Left lung (tissue), 10 donors: ENCODE measurements around the gene KIRREL3. TPM values are rescaled to one million over a fixed set of nuclear protein-coding genes. Genes with fewer than 3 reads are reported as not detected.

ENCODE experiments used
- ATAC-seq: fragments of 200-7000 bp; cut with Tn5 transposase; one replicate; pipeline ENCODE4 v1.9.1; 2020; ENCODE audit warnings: moderate library complexity
- DNase-seq, 4 donors: peaks; one replicate each; pipeline ENCODE4 v3.0.0-alpha.2; 2013 to 2020
- H3K27ac ChIP-seq, 2 donors: fragments of 200-600 bp; sonication (generic) in 1 of 2; one replicate each; pipeline versions ENCODE4 v1.5.0 to v1.8.0; 2020 to 2021
- H3K27me3 ChIP-seq, 2 donors: fragments of 200-600 bp; sonication (generic) in 1 of 2; one replicate each; pipeline versions ENCODE4 v1.5.0 to v1.8.0; 2020 to 2021
- H3K36me3 ChIP-seq, 2 donors: fragments of 200-600 bp; sonication (generic) in 1 of 2; one replicate each; pipeline versions ENCODE4 v1.5.0 to v1.8.0; 2020 to 2021
- H3K4me1 ChIP-seq, 2 donors: fragments of 200-600 bp; one replicate each; pipeline ENCODE4 v1.8.0; 2021
- H3K4me3 ChIP-seq, 2 donors: fragments of 200-600 bp; sonication (generic) in 1 of 2; one replicate each; pipeline versions ENCODE4 v1.5.0 to v1.8.0; 2020 to 2021; ENCODE audit warnings: mild to moderate bottlenecking in 1 of 2
- H3K9me3 ChIP-seq, 2 donors: fragments of 200-600 bp; sonication (generic) in 1 of 2; one replicate each; pipeline versions ENCODE4 v1.5.0 to v1.8.0; 2020 to 2021
- intact Hi-C, 2 donors: fragments of 100-400 bp; cut with DNase I; formaldehyde crosslinking; loops; one replicate each; pipeline versions ENCODE4 v1.11.2 to v1.14.2; 2022
- polyA plus RNA-seq, 6 donors: library from polyadenylated mRNA; unstranded; fragments of 120-200 nt; gene quantifications; one replicate each; pipeline ENCODE4 v1.2.1, GENCODE V29; 2013; ENCODE audit not compliant: insufficient read length in 6 of 6
- total RNA-seq, 2 donors: library from RNA; stranded (reverse); fragmentation: NEBNext Ultra II Directional; extraction: Animal tissue kit (Norgen Biotek cat#: 25700); gene quantifications; one replicate each; pipeline ENCODE4 v1.2.1, GENCODE V29; 2021
- TF ChIP-seq, protein P1 (sequence below), 2 donors: fragments of 200-600 bp; sonication (generic) in 1 of 2; IDR thresholded peaks; one replicate each; pipeline versions ENCODE4 v1.5.0 to v1.8.0; 2021; ENCODE audit warnings: antibody characterized with exemption in 2 of 2
- donor health status: DM: no; HTN: yes; CAD: no.
- donor health status: DM: no; HTN: no; CAD: no.

Gene KIRREL3
- total and polyA plus RNA-seq, 8 donors: 1.6 to 2.5 (median 2.0) TPM; not detected in 2

DNA sequence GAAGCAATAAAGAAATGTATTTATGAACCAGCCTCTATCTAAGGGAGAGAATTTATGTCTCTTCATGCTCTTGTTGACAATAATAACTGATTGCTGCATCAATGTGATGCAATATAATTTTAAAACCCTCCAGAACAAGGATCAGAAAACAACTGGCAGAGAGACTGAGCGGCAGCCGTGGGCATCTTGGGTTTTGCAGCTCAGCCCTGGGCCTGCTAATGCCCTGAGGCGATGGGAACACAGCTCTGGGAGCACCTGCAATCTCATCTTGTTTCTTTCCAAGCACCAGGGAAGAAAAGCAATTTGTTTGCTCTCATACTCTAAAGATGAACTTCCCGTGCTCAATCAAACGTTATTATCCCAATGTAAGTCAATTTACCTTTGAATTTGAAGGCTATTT lies 399.4 kb downstream of the KIRREL3 start:
- H3K27ac ChIP-seq: no peak overlapping the region
- no peak for DNase-seq
- H3K4me1 ChIP-seq: no peaks in the 10 kb centered on the region
- H3K27me3 ChIP-seq: peaks cover 0 to 36% of the 10 kb centered on the region in 2 donors
- H3K36me3 ChIP-seq: no peaks in the 10 kb centered on the region
- H3K4me3 ChIP-seq: no peak overlapping the region
- no peak for ATAC-seq
- intact Hi-C loops: no loop called here
- no peaks in the 10 kb centered on the region for H3K9me3 ChIP-seq
- TF ChIP-seq, protein P1, sequence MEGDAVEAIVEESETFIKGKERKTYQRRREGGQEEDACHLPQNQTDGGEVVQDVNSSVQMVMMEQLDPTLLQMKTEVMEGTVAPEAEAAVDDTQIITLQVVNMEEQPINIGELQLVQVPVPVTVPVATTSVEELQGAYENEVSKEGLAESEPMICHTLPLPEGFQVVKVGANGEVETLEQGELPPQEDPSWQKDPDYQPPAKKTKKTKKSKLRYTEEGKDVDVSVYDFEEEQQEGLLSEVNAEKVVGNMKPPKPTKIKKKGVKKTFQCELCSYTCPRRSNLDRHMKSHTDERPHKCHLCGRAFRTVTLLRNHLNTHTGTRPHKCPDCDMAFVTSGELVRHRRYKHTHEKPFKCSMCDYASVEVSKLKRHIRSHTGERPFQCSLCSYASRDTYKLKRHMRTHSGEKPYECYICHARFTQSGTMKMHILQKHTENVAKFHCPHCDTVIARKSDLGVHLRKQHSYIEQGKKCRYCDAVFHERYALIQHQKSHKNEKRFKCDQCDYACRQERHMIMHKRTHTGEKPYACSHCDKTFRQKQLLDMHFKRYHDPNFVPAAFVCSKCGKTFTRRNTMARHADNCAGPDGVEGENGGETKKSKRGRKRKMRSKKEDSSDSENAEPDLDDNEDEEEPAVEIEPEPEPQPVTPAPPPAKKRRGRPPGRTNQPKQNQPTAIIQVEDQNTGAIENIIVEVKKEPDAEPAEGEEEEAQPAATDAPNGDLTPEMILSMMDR (IDR thresholded peaks at IDR 0.05): no peak

GRCh38 chr11:126599217-126599897 lies 401.2 kb downstream of the KIRREL3 start:
- DNase-seq (no peak), ATAC-seq (no peak)
- Histone ChIP-seq H3K27ac (no peak overlapping the region), H3K9me3 (no peaks in the 10 kb centered on the region), H3K4me1 (no peaks in the 10 kb centered on the region), H3K36me3 (no peaks in the 10 kb centered on the region), H3K4me3 (no peak overlapping the region), H3K27me3 (peaks cover 0 to 18% of the 10 kb centered on the region in 2 donors)
- intact Hi-C loops: no loop called here
- TF ChIP-seq, protein P1 (IDR thresholded peaks at IDR 0.05): no peak

GRCh38 chr11:126598344-126599216 lies 402.0 kb downstream of the KIRREL3 start:
- ATAC-seq: no peak
- DNase-seq: no peak
- peaks cover 0 to 17% of the 10 kb centered on the region in 2 donors for H3K27me3 ChIP-seq
- H3K4me1 ChIP-seq: no peaks in the 10 kb centered on the region
- TF ChIP-seq, protein P1 (IDR thresholded peaks at IDR 0.05): no peak
- no peak overlapping the region for H3K4me3 ChIP-seq
- no peak overlapping the region for H3K27ac ChIP-seq
- intact Hi-C loops: no loop called here
- H3K9me3 ChIP-seq: no peaks in the 10 kb centered on the region
- H3K36me3 ChIP-seq: no peaks in the 10 kb centered on the region

- TF ChIP-seq, protein P1 (IDR thresholded peaks at IDR 0.05): no peak
- intact Hi-C loops: no loop called here
- H3K4me1 ChIP-seq: no peaks in the 10 kb centered on the region
- H3K9me3 ChIP-seq: no peaks in the 10 kb centered on the region
- H3K36me3 ChIP-seq: no peaks in the 10 kb centered on the region
- no peak for DNase-seq
- H3K4me3 ChIP-seq: no peak overlapping the region
- H3K27ac ChIP-seq: no peak overlapping the region
- H3K27me3 ChIP-seq: peaks cover 0 to 16% of the 10 kb centered on the region in 2 donors
- no peak for ATAC-seq
These were observed 403.5 kb downstream of the KIRREL3 start for GRCh38 chr11:126597041-126597440.

DNA sequence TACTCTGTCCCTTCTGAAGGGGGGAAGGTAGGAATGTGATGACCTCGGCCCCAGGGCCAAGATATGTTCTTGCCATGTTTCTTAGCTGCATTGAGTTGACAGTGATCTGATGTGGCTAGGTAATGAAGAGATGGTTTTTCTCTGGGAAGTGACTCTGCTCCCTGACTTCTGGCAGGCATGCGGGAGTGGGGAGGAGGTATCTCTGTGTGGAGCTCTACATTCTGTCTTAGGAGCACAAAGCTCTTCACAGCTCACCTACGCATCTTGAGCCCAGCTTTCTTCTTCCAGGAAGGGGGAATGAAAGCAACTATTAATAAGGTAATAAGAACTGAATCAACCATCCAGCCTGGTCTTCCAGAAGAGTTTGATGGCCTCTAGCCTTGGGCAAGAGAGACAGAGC lies 404.1 kb downstream of the KIRREL3 start:
- no peak overlapping the region for H3K4me3 ChIP-seq
- no peaks in the 10 kb centered on the region for H3K4me1 ChIP-seq
- no peaks in the 10 kb centered on the region for H3K36me3 ChIP-seq
- ATAC-seq (no peak), DNase-seq (no peak)
- intact Hi-C loops: no loop called here
- no peak overlapping the region for H3K27ac ChIP-seq
- peaks cover 0 to 10% of the 10 kb centered on the region in 2 donors for H3K27me3 ChIP-seq
- TF ChIP-seq, protein P1 (IDR thresholded peaks at IDR 0.05): no peak
- H3K9me3 ChIP-seq: no peaks in the 10 kb centered on the region
